GM21723 (cell line): Measurements from ENCODE around the gene AGAP1.
"Not testable (repeated sequence)": the region's sequence is repeated elsewhere in the genome, so short reads cannot be mapped to it uniquely, and the experiment has no call there.

Source experiments
- ATAC-seq: cut with Tn5 transposase; IDR thresholded peaks from one replicate; pipeline ENCODE4 v1.9.1; 2021; ENCODE audit warnings: mild to moderate bottlenecking, moderate library complexity; ENCODE audit not compliant: unreplicated experiment

AGAP1 gene

DNA sequence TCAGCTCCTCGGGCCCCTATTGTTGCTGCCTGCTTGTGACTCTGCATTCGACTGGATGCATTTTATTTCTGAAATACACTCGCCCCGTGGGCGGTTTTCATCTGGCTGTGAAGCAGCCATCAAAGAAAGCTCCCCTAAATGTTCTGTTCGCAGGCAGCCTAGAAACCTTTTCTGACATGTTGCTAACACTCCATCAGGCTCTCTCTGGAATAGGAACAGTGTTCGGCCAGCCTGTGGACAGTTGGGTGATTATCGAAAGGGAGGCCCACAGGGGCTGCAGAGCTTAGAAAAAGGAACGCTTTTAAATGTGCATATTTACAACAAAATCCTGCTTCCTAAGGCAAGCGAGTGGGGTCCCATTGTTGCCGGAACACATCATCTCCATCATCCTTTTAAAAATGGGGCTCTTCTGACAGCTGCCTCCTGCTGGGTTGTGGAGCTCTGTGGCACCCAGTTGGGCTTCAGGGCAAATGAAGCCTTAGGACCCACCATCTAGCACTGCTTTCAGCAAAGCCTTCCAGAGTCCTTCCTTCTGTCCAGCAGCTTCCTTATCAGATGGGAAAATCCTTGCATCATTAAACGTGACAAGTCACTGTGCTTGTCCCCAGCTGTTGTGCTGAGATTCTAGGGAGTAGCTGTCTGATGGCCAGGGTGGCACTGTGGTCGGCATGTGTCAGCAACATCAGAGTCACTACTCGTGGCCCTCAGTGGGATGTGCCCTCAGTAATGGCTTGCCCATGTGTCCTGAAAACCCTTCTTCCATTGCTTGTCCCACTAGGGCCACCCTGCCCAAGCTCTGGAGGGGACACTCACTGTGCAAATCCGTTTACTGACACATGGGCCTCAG, 571.7 kb downstream of the AGAP1 start:
- no peak for ATAC-seq

DNA sequence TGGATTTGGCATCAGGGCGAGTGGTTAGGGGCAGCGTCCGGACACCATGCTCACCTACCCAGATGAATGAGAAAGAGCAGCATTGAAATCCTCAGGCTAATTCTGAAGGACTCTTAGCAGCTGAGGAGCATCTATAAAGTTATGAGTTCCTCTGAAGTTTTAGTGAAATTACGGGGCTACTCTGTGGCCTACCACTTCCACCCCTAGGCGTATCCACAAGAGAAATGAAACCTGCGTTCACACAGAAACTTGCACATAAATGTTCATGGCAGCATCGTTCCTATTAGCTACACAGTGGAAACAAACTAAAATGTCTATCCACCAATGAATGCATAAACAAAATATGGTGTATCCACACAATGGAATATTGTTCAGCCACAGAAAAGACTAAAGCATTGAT, 576.4 kb downstream of the AGAP1 start:
- no peak for ATAC-seq

DNA sequence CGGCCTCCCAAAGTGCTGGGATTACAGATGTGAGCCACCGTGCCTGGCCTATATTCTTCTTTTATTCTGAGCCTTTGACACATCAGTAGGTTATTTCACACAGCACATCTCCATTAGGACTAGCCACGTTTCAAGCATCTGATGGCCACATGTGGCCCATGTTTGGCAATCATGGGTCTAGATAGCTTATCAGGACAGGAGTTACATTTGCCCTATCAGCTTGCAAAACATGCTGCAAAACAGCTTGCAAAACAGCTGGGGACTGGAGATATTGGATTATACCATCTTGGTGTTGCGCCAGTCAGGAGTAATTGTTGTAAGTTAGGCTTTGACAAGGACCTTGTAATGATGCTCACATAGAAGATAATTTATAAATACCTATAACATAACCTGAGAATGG, 579.4 kb downstream of the AGAP1 start:
- no peak for ATAC-seq

DNA sequence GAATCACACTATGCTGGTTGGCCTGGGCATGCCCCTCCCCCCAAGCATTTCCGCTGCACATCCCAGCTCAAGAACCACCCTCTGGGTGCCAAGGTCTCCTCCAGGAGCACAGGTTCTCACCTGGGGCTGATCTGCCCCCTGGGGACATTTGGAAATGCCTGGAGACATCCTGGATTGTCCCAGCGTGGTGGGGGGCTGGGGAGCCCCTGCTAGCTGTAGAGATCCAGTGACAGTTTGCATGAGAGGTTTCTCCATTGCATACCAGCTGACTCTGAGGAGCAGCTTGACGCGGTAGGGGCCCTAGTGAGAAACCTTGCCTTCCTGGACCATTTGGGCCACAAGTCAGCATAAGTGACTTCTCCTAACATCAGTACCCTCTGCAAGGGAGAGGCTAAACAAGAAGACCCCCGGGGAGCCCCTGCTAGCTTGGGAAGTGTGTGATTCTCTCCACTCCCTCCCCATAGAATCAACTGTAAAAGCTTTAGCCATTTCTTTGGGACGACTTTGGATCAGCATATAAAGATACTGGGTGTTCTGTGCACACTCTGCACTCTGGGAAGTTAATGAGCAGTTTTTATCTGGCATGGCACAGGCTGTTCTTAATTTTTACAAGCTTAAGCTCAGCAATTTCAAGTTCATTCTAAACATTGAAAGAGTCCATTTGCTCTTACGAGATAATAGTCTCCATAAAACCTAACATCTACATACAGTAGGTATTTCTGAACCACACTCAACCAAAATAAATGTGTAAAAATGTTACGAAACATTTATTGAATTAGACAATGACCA, 580.2 kb downstream of the AGAP1 start:
- ATAC-seq, result no peak

DNA sequence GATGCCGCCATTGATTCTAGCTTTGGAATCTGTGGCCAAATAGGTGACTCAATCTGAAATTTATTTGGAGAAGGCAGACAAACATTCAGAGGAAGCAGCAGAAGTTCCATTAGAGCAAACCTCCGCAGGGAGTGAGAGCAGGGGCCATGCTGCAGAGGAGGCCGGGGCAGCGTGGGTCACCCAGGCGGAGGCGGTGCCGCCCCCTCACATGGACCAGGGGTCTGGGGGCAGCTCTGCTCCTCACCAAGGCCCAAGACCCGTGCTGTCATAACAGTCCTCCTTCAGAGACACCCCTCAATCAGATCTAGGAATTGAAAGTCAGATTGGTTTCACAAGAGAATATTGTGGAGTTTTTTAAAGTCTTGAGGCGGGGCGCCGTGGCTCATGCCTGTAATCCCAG, 582.0 kb downstream of the AGAP1 start:
- ATAC-seq, result no peak

DNA sequence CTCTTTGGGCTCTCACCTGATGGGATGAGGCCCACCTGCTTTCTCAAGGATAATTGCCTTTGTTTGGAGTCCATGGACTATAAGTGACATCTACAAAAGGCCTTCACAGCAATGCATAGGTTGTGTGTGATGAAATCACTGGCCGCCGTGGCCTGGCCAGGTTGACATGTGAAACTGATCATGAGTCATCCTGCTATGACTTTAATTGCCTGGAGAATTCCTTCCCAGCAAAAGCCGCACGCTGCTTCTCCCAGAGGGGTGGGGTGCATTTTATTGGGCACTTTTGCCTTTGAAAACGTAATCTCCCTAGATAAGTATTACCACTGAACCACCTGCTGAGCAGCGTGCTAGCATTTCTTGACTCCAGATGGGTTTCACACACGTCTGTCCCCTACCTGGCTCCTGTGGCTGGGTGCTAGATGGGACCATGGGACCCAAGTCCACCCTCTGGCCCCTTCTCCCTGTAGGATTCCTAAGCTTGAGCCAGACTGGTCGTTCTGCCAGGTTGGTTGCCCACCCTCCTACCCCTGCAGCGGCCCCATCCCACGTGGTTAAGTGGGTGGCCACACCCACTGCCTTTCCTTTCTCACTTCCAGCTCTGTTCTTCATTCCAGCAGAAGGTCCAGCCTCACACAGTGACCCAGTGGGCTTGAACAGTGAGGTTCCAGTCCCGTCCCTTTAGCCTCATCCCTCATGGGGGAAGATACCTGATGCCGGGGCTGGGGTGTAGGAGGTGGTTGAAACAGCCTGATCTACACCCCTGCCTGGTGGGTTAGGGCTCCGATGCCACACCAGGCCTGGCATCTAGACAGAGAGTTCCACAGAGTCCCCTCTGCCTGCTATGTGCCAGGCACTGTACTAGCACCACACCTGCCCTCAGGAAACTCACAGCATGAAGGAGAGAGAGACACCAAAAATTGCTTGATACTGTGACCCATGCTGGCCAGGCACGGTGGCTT, 584.7 kb downstream of the AGAP1 start:
- ATAC-seq, result no peak

DNA sequence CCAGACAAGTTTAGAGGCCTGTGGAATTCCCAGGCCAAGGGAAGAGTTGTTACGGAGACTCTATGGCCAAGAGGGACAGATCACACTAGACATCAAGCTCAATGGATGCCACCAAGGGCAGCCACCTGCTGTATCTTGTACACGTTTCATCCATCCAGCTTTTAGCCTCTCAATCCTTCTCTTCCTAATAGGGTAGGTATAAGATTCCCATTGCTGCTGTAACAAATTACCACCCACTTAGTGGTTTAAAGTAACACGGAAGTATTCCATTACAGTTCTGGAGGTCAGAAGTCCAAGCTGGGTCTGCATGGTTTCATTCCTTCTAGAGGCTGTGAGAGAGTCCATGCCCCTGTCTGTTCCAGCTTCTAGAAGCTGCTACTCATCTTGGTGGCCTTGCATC, 586.6 kb downstream of the AGAP1 start:
- no peak for ATAC-seq

DNA sequence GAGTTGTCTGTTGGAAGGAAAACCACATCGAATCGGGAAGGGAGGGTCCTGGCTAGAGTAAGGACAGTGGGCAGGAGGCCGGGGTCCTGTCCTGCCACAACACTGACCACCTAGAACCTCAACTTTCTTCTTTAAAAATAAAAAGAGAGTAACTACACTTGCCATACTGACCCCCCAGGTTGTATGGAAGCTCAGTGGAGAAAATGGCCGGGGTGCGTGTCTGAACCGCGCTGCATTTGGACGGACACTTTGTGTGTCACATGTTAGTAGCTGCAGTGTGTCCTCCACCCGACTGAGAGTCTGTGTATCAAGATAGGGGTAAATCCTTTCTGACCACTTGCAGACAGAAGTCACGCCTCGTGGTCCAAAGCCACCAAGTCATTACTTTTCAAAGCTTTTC, 587.3 kb downstream of the AGAP1 start:
- no peak for ATAC-seq

DNA sequence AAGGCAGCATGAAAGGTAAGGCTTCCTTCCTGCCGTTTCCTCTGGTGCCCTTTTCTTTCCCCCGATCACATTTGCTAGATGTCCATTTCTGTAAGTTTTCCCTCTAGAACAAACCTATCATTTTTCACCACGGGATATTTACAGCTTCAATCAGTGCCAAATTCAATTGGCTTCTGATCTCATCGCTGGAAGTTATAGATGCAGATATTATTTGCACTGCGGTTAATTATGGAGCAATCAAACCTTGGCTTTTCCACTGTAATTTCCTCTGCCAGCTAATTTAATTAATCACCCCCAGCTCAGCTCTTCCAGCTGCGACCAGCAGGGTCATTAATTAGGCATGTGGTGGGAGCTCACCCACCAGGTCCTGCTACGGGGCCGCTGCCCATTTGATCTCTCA, 588.2 kb downstream of the AGAP1 start:
- ATAC-seq, result no peak

DNA sequence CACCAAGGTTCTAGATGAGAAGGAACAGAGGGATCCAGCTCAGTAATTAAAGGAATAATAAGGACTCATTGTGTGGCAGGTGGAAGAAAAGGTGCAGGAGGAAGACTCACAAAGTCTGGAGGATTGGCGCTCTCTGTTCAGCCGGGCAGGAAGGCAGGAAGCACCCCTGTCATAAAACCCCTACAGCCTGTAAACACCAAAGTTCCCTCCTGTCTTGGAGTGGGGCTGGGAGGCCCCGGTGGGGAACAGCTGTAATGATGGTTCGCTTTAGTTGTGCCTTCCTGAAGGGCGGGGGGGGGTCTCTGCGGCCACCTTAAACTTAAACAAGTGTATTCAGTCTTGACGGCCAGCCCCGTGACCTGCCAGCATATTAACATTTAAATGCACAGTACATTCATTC, 590.1 kb downstream of the AGAP1 start:
- no peak for ATAC-seq

DNA sequence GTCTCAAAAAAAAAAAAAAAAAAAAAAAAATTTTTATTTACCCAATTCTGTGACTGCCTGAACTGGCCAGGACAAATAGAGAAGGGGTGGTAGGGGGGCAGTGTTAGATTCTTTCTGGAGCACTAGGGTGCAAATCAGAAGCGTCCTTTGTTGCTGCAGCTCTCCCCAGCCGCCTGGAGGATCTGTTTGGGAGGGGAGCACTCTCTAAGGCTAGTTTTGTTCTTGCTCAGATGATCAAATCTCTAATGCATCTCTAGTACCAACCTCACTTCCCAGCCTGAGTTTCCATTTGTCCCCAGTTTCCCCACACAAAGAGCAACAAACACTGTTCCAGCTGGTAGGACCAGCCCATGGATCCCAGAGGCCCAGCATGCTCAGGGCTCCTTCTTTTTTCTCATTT, 591.4 kb downstream of the AGAP1 start:
- no peak for ATAC-seq

DNA sequence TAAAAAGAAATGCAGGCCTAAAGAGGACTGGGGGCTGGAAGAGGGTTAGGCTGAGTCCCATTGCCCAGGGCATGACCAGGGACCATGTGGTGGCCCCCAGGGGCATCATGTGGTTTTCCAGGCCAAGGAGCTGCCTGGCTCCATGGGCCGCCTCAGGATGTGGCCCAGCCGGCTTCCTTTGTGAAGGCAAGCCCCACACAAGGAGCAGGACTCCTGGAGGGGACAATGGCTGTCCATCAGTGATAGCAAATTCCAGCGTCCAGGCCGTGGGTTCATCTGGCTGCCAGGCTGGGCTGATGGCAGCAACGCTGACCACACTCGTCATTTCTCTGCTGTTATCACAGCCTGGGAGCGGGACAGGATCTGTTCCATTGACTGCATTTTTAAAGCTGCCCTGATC, 591.8 kb downstream of the AGAP1 start:
- no peak for ATAC-seq

DNA sequence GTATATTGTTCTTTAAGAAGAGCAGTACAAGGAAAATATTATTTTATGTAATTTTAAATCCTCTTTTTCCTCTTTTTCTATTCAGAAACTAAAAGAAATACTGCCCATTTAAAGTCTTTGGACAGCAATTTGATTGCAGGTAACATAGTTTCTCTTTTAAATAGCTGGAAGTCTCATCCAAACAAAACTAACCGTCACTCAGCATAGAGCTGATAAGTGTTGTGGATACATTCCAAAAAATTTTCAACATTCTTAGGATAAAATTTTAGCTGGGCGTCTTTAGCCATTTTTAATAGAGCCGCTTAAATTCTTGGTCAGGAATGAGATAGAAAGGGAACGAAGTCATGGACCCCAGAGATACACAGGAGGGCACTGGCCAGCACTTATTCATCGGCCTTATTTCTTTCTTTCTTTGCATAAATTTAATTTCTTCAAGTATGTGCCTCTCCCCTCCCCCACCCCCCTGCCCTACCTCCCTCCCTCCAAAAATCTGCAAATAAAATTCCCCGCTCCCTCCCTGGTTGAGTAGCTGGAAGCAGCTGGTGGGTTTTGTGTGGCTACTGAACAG, 592.6 kb downstream of the AGAP1 start:
- no peak for ATAC-seq

DNA sequence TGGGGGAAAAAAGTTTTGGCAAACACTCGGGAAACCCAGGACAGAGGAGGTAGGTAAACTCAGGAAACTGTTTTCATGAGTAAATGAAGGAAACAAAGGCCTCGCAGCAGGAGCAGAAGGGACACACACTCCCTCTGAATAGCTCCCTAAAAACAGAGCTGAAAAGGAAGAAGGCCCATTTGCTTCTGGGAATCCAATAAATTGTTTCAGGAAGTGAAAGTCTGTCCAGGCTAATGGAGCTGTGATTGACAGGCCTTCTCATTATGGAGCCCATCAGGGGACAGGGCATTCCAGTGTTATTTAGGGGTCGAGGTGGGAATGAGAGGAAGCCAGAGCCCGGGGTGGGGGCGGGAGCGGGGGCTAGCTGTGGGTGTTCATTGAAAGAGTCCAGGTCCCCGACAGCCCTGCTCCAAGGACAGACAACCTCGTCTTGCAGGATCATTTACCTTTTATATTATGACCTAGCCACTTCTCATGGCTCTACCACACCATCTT, 593.2 kb downstream of the AGAP1 start:
- no peak for ATAC-seq

DNA sequence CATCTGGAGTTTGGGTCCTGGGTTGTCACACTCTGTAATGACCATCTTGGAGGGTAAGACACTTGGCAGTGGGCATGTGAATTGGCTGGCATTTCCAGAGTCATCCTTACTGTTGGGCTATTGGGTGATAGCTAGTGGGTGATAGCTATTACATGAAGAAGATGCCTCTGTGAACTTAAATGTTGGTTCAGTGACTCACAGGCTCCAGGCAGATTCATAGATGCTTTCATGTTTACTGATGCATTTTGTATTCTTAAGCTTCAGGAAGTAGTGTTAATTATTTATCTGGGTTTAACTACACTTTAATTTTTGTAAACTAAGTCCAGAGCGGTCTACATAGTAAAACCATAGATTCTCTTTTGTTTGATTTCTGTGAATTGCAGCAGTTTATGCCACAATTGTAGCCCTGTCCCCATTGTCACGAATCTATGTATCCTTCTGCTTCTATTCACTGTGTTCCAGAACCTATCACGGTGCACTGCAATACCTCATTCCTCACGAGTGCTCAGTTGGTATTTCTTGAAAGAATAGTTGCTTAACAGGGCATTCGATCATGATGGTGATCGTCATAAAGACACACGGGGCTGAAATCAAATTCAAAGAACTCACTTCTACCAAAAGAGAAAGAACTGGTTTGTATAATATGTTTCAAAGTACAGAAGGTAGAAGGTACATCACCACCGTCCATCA, 594.7 kb downstream of the AGAP1 start:
- ATAC-seq, result no peak

DNA sequence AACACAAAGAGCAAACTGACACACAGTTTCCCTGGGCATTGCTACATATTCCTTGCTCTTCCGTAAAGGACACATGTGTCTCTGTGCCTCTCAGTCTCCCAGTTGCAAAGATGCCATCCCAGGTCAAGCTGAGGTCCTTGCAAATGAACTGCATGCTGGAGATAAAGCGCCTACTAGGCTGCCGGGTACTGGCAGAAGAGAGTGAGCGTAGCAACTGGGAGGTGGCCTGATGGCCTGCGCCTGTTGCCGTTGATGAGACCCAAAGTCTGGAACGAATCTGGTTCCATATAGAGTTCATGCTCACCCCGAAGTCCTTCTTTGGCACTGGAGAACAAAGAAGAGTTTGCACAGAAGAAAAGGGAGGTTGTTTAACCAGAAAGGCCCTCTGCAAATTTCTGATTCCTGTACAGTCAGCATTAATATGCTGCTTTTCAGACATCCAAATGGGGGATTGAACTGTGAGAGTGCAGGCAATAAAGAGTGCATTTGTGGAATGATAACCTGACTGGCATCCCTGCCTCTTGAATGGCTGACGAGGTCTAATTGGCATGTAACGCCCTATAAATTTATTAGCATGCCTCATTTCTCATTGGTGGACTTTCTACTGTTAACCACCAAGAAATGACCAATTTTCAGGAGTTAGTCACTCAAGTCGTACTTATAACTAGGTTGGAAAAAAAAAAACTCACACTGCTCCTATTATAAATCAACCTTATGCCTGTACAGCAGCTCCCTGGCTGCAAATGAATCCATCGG, 595.6 kb downstream of the AGAP1 start:
- ATAC-seq, result no peak

DNA sequence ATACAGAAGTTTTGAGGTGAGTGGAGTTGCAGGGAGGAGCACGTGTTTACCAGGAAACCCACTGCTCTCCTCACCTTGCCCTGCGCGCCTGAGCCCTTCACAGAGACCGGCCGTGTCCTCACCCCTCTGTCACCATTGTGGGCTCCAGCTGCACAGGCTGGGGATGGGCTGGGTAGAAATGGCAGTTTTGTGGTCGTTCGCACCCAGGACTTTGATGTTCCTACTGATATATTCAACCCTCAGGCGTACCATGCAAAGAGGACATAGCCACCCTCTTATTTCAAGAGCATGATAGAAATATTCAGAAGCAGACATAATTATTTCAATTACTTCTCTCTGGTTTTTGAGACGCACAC, 596.2 kb downstream of the AGAP1 start:
- ATAC-seq, result no peak

DNA sequence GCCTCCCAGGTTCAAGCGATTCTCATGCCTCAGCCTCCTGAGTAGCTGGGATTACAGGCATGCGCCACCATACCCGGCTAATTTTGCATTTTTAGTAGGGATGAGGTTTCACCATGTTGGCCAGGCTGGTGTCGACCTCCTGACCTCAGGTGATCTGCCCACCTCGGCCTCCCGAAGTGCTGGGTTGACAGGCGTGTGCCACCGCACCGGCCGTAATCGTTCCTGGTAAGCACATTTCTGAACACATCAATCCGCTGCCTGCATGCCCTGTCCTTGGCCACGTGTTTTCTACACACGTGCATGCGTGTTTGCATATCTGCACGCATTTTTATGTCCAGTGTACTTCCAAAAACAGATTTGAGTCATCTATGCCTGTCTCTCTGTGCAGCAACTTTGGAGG, 597.0 kb downstream of the AGAP1 start:
- ATAC-seq, result not testable (repeated sequence)

DNA sequence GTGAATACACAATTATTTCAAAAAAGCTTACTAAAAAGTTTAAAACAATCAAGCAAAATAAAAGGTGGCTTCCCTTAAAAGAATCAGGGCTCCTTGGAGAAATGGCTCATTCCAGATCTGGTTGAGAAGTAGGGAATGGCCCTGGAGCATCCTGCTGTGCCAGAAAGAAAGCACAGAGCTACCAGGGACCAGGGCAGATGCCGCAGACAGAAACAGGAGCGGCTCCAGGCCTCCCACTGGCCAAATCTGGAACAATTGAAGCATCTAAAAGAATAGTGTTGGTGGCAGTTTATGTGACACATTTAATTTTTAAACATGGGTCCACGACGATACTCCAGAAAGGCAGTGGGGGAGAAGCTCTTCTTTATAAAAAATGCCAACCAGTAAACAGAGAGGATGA, 598.9 kb downstream of the AGAP1 start:
- ATAC-seq, result no peak
